Ishikawa (cell line): ENCODE results near the gene SMKR1.

Experiments used
- EGR1 ChIP-seq: IDR thresholded peaks from 2 replicates; pipeline ENCODE4 v1.6.1; 2012
- RAD21 ChIP-seq: IDR thresholded peaks from 2 replicates; pipeline ENCODE4 v1.6.1; 2012; ENCODE audit warnings: low read depth
- REST ChIP-seq: IDR thresholded peaks from 2 replicates; pipeline ENCODE4 v1.6.1; 2012; ENCODE audit warnings: low read depth, mild to moderate bottlenecking

GRCh38 chr7:129503725-129504124 lies 1.4 kb downstream of the SMKR1 start:
- TF ChIP-seq EGR1 (no peak), REST (no peak), RAD21 (no peak)
